MM.1S (cell line): ENCODE results near the gene MRPS10.

Experiments
- DNase-seq: peaks from one replicate; pipeline ENCODE4 v3.0.0-alpha.2; 2015
- H2AFZ ChIP-seq: fragments of 300-600 bp; sonication (generic); 2 replicates; pipeline ENCODE4 v1.6.0; 2016; ENCODE audit warnings: antibody characterized with exemption, low read length
- H3F3A ChIP-seq: fragments of 300-600 bp; sonication (generic); 2 replicates; pipeline ENCODE4 v1.6.1; 2016; ENCODE audit warnings: mild to moderate bottlenecking, antibody characterized with exemption, low read length, moderate library complexity, mixed read lengths; ENCODE audit not compliant: insufficient read depth
- H3K27ac ChIP-seq: fragments of 300-600 bp; sonication (generic); 2 replicates; pipeline ENCODE4 v1.5.1; 2016; ENCODE audit warnings: mild to moderate bottlenecking, low read length
- H3K27me3 ChIP-seq: fragments of 300-600 bp; sonication (generic); replicated peaks from 2 replicates; pipeline ENCODE4 v1.6.0; 2016; ENCODE audit warnings: low read length; ENCODE audit not compliant: insufficient read depth
- H3K36me3 ChIP-seq: fragments of 300-600 bp; sonication (generic); replicated peaks from 2 replicates; pipeline ENCODE4 v1.6.1; 2016; ENCODE audit warnings: mild to moderate bottlenecking, low read length, mixed read lengths; ENCODE audit not compliant: insufficient read depth
- H3K4me1 ChIP-seq: fragments of 300-600 bp; sonication (generic); 2 replicates; pipeline ENCODE4 v1.6.1; 2016; ENCODE audit warnings: low read length, mixed read lengths
- H3K4me2 ChIP-seq: fragments of 300-600 bp; sonication (generic); 2 replicates; pipeline ENCODE4 v1.6.0; 2016; ENCODE audit warnings: low read depth, low read length
- H3K4me3 ChIP-seq: fragments of 300-600 bp; sonication (generic); 2 replicates; pipeline ENCODE4 v1.5.1; 2016; ENCODE audit warnings: low read length, mixed read lengths
- H3K79me2 ChIP-seq: fragments of 300-600 bp; sonication (generic); 2 replicates; pipeline ENCODE4 v1.6.1; 2016; ENCODE audit warnings: mixed run types, low read length, mixed read lengths
- H3K9ac ChIP-seq: fragments of 300-600 bp; sonication (generic); 2 replicates; pipeline ENCODE4 v1.6.1; 2016; ENCODE audit warnings: low read length, mixed read lengths
- H3K9me2 ChIP-seq: fragments of 300-600 bp; sonication (generic); replicated peaks from 2 replicates; pipeline ENCODE4 v1.6.1; 2016; ENCODE audit warnings: mild to moderate bottlenecking, low read length, mixed read lengths; ENCODE audit not compliant: insufficient read depth
- H3K9me3 ChIP-seq: fragments of 300-600 bp; sonication (generic); replicated peaks from 2 replicates; pipeline ENCODE4 v1.6.1; 2016; ENCODE audit warnings: mild to moderate bottlenecking, low read length, mixed read lengths; ENCODE audit not compliant: insufficient read depth
- H4K20me1 ChIP-seq: fragments of 300-600 bp; sonication (generic); 2 replicates; pipeline ENCODE4 v1.6.1; 2016; ENCODE audit warnings: mild to moderate bottlenecking, low read length, moderate library complexity, mixed read lengths; ENCODE audit not compliant: insufficient read depth
- CTCF ChIP-seq: fragments of 300-600 bp; sonication (generic); IDR thresholded peaks from 2 replicates; pipeline ENCODE4 v1.5.1; 2016; ENCODE audit warnings: antibody characterized with exemption, low read length, mixed read lengths
- EZH2 ChIP-seq: fragments of 300-600 bp; sonication (generic); optimal IDR thresholded peaks from 2 replicates; pipeline ENCODE3; 2017; ENCODE audit warnings: low read depth, mild to moderate bottlenecking, antibody characterized with exemption, low read length, mixed read lengths
- EZH2phosphoT487 ChIP-seq: fragments of 300-600 bp; sonication (generic); IDR thresholded peaks from 2 replicates; pipeline ENCODE4 v1.6.1; 2018; ENCODE audit warnings: antibody characterized with exemption, low read length

MRPS10 gene

GRCh38 chr6:42200035-42200434, 17.6 kb downstream of the MRPS10 start:
- TF ChIP-seq CTCF (no peak), EZH2phosphoT487 (no peak), EZH2 (no peak)
- Histone ChIP-seq H3K9me3 (no peaks in the 10 kb centered on the region), H3K4me1 (no peaks in the 10 kb centered on the region), H3K27me3 (no peaks in the 10 kb centered on the region), H3K36me3 (no peaks in the 10 kb centered on the region), H3K4me2 (no peak overlapping the region), H2AFZ (no peak overlapping the region), H3K79me2 (no peaks in the 10 kb centered on the region), H3K9me2 (no peaks in the 10 kb centered on the region), H4K20me1 (no peaks in the 10 kb centered on the region), H3F3A (no peaks in the 10 kb centered on the region), H3K9ac (no peak overlapping the region), H3K27ac (no peak overlapping the region), H3K4me3 (no peak overlapping the region)
- no peak for DNase-seq

- H3K4me3 ChIP-seq = no peak overlapping the region
- no peaks in the 10 kb centered on the region for H3K9me2 ChIP-seq
- H3K4me2 ChIP-seq = no peak overlapping the region
- no peaks in the 10 kb centered on the region for H3K79me2 ChIP-seq
- H3K36me3 ChIP-seq = no peaks in the 10 kb centered on the region
- no peak for DNase-seq
- no peaks in the 10 kb centered on the region for H3F3A ChIP-seq
- H3K27me3 ChIP-seq = no peaks in the 10 kb centered on the region
- no peaks in the 10 kb centered on the region for H4K20me1 ChIP-seq
- H2AFZ ChIP-seq = no peak overlapping the region
- TF ChIP-seq CTCF (no peak), EZH2 (no peak), EZH2phosphoT487 (no peak)
- H3K9ac ChIP-seq = no peak overlapping the region
- H3K9me3 ChIP-seq = no peaks in the 10 kb centered on the region
- H3K27ac ChIP-seq = no peak overlapping the region
- no peaks in the 10 kb centered on the region for H3K4me1 ChIP-seq
These were observed 18.3 kb downstream of the MRPS10 start for GRCh38 chr6:42199106-42199981.

GRCh38 chr6:42197555-42198362, 19.9 kb downstream of the MRPS10 start:
- H3K27me3 ChIP-seq = no peaks in the 10 kb centered on the region
- H3F3A ChIP-seq = no peaks in the 10 kb centered on the region
- no peaks in the 10 kb centered on the region for H3K4me1 ChIP-seq
- no peaks in the 10 kb centered on the region for H3K9me2 ChIP-seq
- H3K4me2 ChIP-seq = no peak overlapping the region
- no peak overlapping the region for H3K9ac ChIP-seq
- no peak for DNase-seq
- H2AFZ ChIP-seq = no peak overlapping the region
- no peaks in the 10 kb centered on the region for H3K36me3 ChIP-seq
- H3K4me3 ChIP-seq = no peak overlapping the region
- H3K79me2 ChIP-seq = no peaks in the 10 kb centered on the region
- H3K9me3 ChIP-seq = no peaks in the 10 kb centered on the region
- TF ChIP-seq CTCF = no peak
- no peak for TF ChIP-seq EZH2phosphoT487
- TF ChIP-seq EZH2 = no peak
- no peak overlapping the region for H3K27ac ChIP-seq
- H4K20me1 ChIP-seq = no peaks in the 10 kb centered on the region
